Left lobe of liver (tissue), 2 donors: ENCODE results near the gene SCAMP1. TPM values are rescaled to one million over a fixed set of nuclear protein-coding genes. Genes with fewer than 3 reads are reported as not detected.

Source experiments
- ATAC-seq: fragments of 200-7000 bp; cut with Tn5 transposase; one replicate; pipeline ENCODE4 v1.9.1; 2020; ENCODE audit warnings: mild to moderate bottlenecking, moderate library complexity
- DNase-seq: peaks from one replicate; pipeline ENCODE4 v3.0.0-alpha.2; 2020; ENCODE audit warnings: low spot score
- total RNA-seq: library from RNA; stranded (reverse); gene quantifications from one replicate; pipeline ENCODE4 v1.2.1, GENCODE V29; 2021
- donor health status: DM: no; HTN: no; CAD: no; lungs with moderate emphysema.
- donor health status: DM: no; HTN: yes; CAD: no.

The SCAMP1 gene
- total RNA-seq, 1 donor from 2014 or later, result 11.3 TPM

GRCh38 chr5:78509884-78510769 lies 149.7 kb downstream of the SCAMP1 start:
- peak; percentile 97 for ATAC-seq
- DNase-seq, result peak; percentile 90

- DNase-seq (no peak), ATAC-seq (no peak)
Observed at GRCh38 chr5:78511121-78511906, 150.9 kb downstream of the SCAMP1 start.

GRCh38 chr5:78512435-78512834 lies 152.0 kb downstream of the SCAMP1 start:
- no peak for ATAC-seq

GRCh38 chr5:78513441-78513840 lies 153.0 kb downstream of the SCAMP1 start:
- DNase-seq, result no peak
- ATAC-seq, result no peak

More at GRCh38 chr5:78512435-78512834, 152.0 kb downstream of the SCAMP1 start:
- no peak for DNase-seq

GRCh38 chr5:78514427-78515330 lies 154.3 kb downstream of the SCAMP1 start:
- ATAC-seq (no peak), DNase-seq (no peak)

- DNase-seq (no peak), ATAC-seq (no peak)
Observed at GRCh38 chr5:78515670-78516069, 155.3 kb downstream of the SCAMP1 start.

DNA sequence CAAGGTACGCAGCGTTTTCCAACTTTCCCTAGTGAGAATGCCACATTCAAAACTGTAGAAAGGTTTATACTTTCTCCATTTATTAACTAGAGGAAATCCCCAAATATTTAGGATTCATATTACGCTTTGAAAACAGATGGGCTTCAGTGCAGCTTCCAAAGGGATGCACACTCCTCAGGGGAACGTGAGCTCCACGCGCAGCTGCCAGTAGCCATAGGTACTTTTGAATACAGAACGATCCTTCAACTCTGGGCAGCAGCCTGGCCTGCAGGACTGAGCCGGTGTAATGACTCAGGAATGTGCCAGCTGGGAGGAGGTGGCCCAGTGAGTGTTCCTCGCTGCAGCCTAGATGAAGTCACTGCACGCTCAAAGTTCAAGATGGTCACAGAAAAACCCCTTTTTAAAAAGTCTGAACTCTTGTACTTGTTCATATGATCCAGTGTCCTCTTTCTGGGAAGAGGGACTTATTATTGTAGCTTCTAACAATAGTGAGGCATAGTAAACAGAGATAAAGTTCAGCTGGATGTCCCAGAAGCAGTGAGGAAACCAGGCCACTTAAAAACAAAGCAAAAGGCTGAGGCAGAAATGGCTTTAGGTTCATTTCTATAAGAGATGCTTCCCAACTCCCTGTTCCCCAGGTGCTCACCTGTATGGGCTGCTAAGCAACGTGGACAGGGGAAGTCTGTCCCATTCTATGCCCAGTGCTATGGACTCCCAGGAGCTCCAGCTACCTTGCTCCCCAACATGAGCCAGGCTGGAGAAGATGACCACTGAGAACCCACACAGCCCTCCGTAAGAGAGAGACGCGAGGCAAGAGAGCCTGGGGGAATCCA lies 158.2 kb downstream of the SCAMP1 start:
- no peak for DNase-seq
- peak; percentile 71 for ATAC-seq

- ATAC-seq (no peak), DNase-seq (no peak)
Observed at GRCh38 chr5:78519198-78519941, 159.0 kb downstream of the SCAMP1 start.

- no peak for ATAC-seq
- DNase-seq, result no peak
Observed at GRCh38 chr5:78521455-78521854, 161.0 kb downstream of the SCAMP1 start.

DNA sequence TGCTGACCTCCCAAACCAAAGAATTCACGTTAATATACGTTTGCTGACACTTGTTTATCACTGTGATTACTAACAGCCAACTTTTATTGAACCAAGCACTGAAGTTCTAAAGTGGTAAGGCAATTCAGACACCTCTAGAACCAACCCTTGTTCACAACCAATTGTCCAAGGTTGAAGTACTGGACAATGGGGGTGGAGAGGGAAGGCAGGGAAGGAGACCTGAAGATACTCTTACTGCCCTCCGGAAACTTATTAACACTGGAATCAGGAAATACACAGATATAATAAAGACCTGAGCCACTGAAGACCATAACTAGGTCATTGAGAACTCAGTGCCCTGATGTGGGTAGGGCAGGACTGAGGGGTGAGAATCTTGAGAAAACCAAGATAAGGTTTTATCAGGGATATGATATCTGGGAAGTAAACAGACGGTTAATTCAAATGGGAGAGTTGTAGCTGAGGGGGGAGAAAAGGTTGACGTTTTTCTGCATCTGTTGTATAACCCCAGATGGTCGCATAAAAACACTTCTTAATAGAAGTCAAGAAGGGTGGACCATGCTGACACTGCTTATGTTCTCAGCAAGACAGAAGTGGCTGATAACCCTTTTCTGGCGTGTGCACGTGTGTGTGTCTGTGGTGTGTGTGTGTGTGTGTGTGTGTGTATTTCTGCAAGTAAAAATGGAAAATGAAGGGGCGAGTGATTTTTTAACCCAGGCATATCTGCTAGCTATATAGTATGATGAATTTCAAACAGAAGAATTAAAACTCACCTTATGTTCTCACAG lies 162.3 kb downstream of the SCAMP1 start:
- ATAC-seq (no peak), DNase-seq (no peak)

- peak; percentile 59 for ATAC-seq
Observed at GRCh38 chr5:78523314-78524193, 163.1 kb downstream of the SCAMP1 start.

DNA sequence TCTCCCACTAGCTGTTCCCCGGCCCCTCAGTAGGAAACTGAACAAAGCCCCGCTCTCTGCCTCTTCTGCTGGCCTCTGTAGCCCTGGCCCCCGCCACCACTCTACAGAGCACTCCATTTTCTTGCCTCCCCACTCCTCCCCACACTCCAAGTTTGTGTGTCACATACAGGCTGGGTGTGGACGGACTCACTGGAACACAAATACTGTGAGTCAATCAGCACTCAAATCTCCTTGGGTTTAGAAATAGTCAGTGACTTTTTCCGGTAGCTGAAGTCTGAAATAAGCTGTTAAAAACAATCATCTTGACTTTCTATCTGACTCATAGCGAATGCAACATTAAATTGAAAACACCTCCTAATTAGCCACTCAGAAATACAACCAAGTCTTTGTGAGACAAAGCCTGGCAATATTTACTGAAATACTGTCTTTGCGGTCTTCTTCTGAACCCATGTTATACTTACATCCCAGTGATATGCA lies 165.7 kb downstream of the SCAMP1 start:
- no peak for DNase-seq
- no peak for ATAC-seq

More at GRCh38 chr5:78523314-78524193, 163.1 kb downstream of the SCAMP1 start:
- no peak for DNase-seq

- peak; percentile 67 for ATAC-seq
- no peak for DNase-seq
Observed at GRCh38 chr5:78527054-78527859, 166.8 kb downstream of the SCAMP1 start.

GRCh38 chr5:78527925-78528324 lies 167.5 kb downstream of the SCAMP1 start:
- DNase-seq, result no peak
- ATAC-seq, result no peak
